Esophagus muscularis mucosa (tissue), 4 donors: ENCODE results near the gene SLC24A3. TPM values are rescaled to one million over a fixed set of nuclear protein-coding genes. Genes with fewer than 3 reads are reported as not detected.

Experiments
- DNase-seq: peaks from one replicate; pipeline ENCODE4 v3.0.0-alpha.2; 2017; ENCODE audit errors: extremely low spot score
- H3K27ac ChIP-seq, 4 donors: fragments of 200-600 bp; sonication (generic); replicated peaks in 1 of 4; 1 replicate in 3 of 4; 2 replicates in 1 of 4; pipeline ENCODE4 v1.5.1; 2016 to 2019; ENCODE audit warnings: mild to moderate bottlenecking in 1 of 4
- H3K27me3 ChIP-seq, 4 donors: fragments of 200-600 bp; sonication (generic); one replicate each; pipeline versions ENCODE4 v1.5.1 to v1.6.0; 2016 to 2019
- H3K36me3 ChIP-seq, 4 donors: fragments of 200-600 bp; sonication (generic); one replicate each; pipeline ENCODE4 v1.5.1; 2016 to 2019
- H3K4me1 ChIP-seq, 4 donors: fragments of 200-600 bp; sonication (generic); one replicate each; pipeline ENCODE4 v1.5.1; 2016 to 2019
- H3K4me3 ChIP-seq, 4 donors: fragments of 200-600 bp; sonication (generic); 1 replicate in 2 of 4; 2 replicates in 2 of 4; pipeline ENCODE4 v1.5.1; 2016 to 2019; ENCODE audit warnings: mild to moderate bottlenecking in 4 of 4, moderate library complexity in 1 of 4
- H3K9me3 ChIP-seq, 4 donors: fragments of 200-600 bp; sonication (generic); 1 replicate in 3 of 4; 2 replicates in 1 of 4; pipeline ENCODE4 v1.5.1; 2016 to 2019
- CTCF ChIP-seq, 3 experiments: fragments of 200-600 bp in 2 of 3; fragments of 450-650 bp in 1 of 3; sonication (generic) in 2 of 3; IDR thresholded peaks; one replicate each; pipeline ENCODE4 v1.5.1; 2017 to 2019; ENCODE audit warnings: antibody characterized with exemption in 3 of 3, mild to moderate bottlenecking in 2 of 3, moderate library complexity in 1 of 3
- EP300 ChIP-seq: sonication (generic); formaldehyde crosslinking; IDR thresholded peaks from one replicate; pipeline ENCODE4 v1.6.1; 2017; ENCODE audit warnings: antibody characterized with exemption
- POLR2A ChIP-seq: fragments of 450-650 bp; IDR thresholded peaks from one replicate; pipeline ENCODE4 v1.6.1; 2017; ENCODE audit warnings: antibody characterized with exemption, moderate library complexity, mild to moderate bottlenecking, low read depth
- POLR2AphosphoS5 ChIP-seq, 2 donors: sonication (generic); formaldehyde crosslinking; IDR thresholded peaks; one replicate each; pipeline ENCODE4 v1.6.1; 2017; ENCODE audit warnings: antibody characterized with exemption in 2 of 2
- WGBS: methylation state at CpG from one replicate; pipeline ENCODE4 v1.1.5; 2018; 5-methylcytosine and 5-hydroxymethylcytosine counted together
- intact Hi-C: fragments of 100-400 bp; cut with DNase I; formaldehyde crosslinking; loops from one replicate; pipeline ENCODE4 v1.15.1; 2023
- total RNA-seq, 4 donors: library from RNA; depleted of rRNA; stranded (reverse); fragments of >200 nt; gene quantifications; one replicate each; pipeline versions ENCODE4 v1.1.0 to v1.2.1, GENCODE V29; 2016

Gene SLC24A3
- total RNA-seq, 4 donors from 2014 or later: 4.6 to 11.5 (median 6.6) TPM

- TF ChIP-seq POLR2A: no peak
- no peak for TF ChIP-seq EP300
- TF ChIP-seq POLR2AphosphoS5 (IDR thresholded peaks at IDR 0.05): no peak
- no peak for TF ChIP-seq CTCF (IDR thresholded peaks at IDR 0.05)
- Histone ChIP-seq H3K36me3 (no peaks in the 10 kb centered on the region), H3K27ac (no peak overlapping the region), H3K4me3 (no peak overlapping the region), H3K9me3 (no peaks in the 10 kb centered on the region), H3K4me1 (peaks cover 0 to 7% (median 2%) of the 10 kb centered on the region in 4 donors), H3K27me3 (no peaks in the 10 kb centered on the region)
- 50% methylated on average over 4 of the region's 4 CpGs for WGBS
- intact Hi-C loops: no loop called here
- DNase-seq: no peak
Measured at GRCh38 chr20:19539191-19539590, 326.7 kb downstream of the SLC24A3 start.

GRCh38 chr20:19540392-19540791, 327.9 kb downstream of the SLC24A3 start:
- no peak for DNase-seq
- H3K4me1 ChIP-seq: peaks cover 0 to 7% (median 2%) of the 10 kb centered on the region in 4 donors
- no peaks in the 10 kb centered on the region for H3K36me3 ChIP-seq
- intact Hi-C loops: no loop called here
- no peak for TF ChIP-seq POLR2A
- TF ChIP-seq EP300: no peak
- no peak for TF ChIP-seq CTCF (IDR thresholded peaks at IDR 0.05)
- no peaks in the 10 kb centered on the region for H3K9me3 ChIP-seq
- no peaks in the 10 kb centered on the region for H3K27me3 ChIP-seq
- no peak overlapping the region for H3K4me3 ChIP-seq
- WGBS: 60% methylated on average over 7 of the region's 7 CpGs
- no peak overlapping the region for H3K27ac ChIP-seq

- intact Hi-C loops: no loop called here
- H3K27ac ChIP-seq: no peak overlapping the region
- no peaks in the 10 kb centered on the region for H3K36me3 ChIP-seq
- no peak for TF ChIP-seq POLR2A
- TF ChIP-seq EP300: no peak
- no peak for TF ChIP-seq CTCF (IDR thresholded peaks at IDR 0.05)
- no peak for TF ChIP-seq POLR2AphosphoS5 (IDR thresholded peaks at IDR 0.05)
- DNase-seq: no peak
- H3K4me3 ChIP-seq: no peak overlapping the region
- H3K9me3 ChIP-seq: no peaks in the 10 kb centered on the region
- no peaks in the 10 kb centered on the region for H3K27me3 ChIP-seq
- H3K4me1 ChIP-seq: peaks cover 0 to 7% (median 2%) of the 10 kb centered on the region in 4 donors
- 72% methylated on average over 6 of the region's 6 CpGs for WGBS
Measured at GRCh38 chr20:19543101-19543500, 330.7 kb downstream of the SLC24A3 start.

- WGBS: 90% methylated on average over 7 of the region's 7 CpGs
- no peak for DNase-seq
- no peak overlapping the region for H3K4me3 ChIP-seq
- no peak for TF ChIP-seq CTCF (IDR thresholded peaks at IDR 0.05)
- H3K4me1 ChIP-seq: peaks cover 0 to 6% (median 2%) of the 10 kb centered on the region in 4 donors
- H3K9me3 ChIP-seq: no peaks in the 10 kb centered on the region
- H3K36me3 ChIP-seq: no peaks in the 10 kb centered on the region
- H3K27ac ChIP-seq: no peak overlapping the region
- intact Hi-C loops: no loop called here
- H3K27me3 ChIP-seq: no peaks in the 10 kb centered on the region
Measured at GRCh38 chr20:19544684-19545083, 332.2 kb downstream of the SLC24A3 start.

- no peak overlapping the region for H3K4me3 ChIP-seq
- no peaks in the 10 kb centered on the region for H3K9me3 ChIP-seq
- 98% methylated on average over 2 of the region's 2 CpGs for WGBS
- TF ChIP-seq POLR2A (no peak), EP300 (no peak), CTCF (IDR thresholded peaks at IDR 0.05) (no peak), POLR2AphosphoS5 (IDR thresholded peaks at IDR 0.05) (no peak)
- DNase-seq: no peak
- H3K36me3 ChIP-seq: no peaks in the 10 kb centered on the region
- H3K4me1 ChIP-seq: peaks cover 0 to 4% (median 1%) of the 10 kb centered on the region in 4 donors
- no peak overlapping the region for H3K27ac ChIP-seq
- intact Hi-C loops: no loop called here
- no peaks in the 10 kb centered on the region for H3K27me3 ChIP-seq
Measured at GRCh38 chr20:19546648-19547047, 334.2 kb downstream of the SLC24A3 start.
